Dermis blood vessel endothelial cell (primary cell): Measurements from ENCODE around the gene POLR2L. TPM values are rescaled to one million over a fixed set of nuclear protein-coding genes. Genes with fewer than 3 reads are reported as not detected.

Source experiments
- DNase-seq: peaks from one replicate; pipeline ENCODE4 v3.0.0; 2010
- total RNA-seq: library from RNA; depleted of rRNA; stranded (reverse); fragments of >200 nt; gene quantifications from 2 replicates; pipeline ENCODE4 v1.2.3, GENCODE V29; 2014

The POLR2L gene
- total RNA-seq, 1 donor from 2014 or later = 81.9 TPM

DNA sequence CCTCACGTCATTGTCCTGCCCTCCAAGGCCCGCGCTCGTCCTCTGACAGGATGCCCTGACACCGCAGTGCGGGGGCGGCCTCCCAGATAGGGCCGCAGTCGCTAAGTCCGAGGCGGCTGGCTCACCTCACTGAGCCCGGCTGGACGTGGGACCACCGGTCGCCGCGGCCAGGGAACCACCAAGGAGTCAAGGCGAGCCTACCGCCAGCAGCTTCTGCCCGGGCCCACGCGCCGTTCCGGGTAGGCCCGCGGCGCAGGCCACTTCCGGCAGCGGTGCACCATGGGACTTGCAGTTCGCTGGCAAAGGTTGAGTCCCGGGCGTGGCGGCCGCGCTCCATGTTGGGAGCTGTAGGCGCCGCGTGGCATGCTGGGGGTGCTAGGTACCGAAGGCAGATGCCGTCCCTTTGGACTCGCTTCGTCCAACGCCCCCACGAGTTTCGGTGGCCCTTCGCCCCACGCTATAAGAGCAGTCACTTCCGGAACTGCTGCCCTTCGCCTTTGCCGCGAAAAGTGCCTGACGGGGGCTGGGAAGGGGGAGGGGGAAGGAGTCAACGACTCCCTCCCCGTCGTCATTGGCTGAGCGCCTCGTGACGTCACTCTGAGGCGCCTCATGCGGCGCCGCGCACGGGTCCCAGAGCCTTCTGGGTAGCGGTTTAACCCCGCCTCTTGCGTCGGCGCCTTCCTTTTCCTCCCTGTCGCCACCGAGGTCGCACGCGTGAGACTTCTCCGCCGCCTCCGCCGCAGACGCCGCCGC is 32.9 kb downstream of the POLR2L start, which contains the start of gene RPLP2:
Gene RPLP2, plus strand, starts transcription at position 681 of the 753 bp plus-strand sequence. CDS start 268 bp downstream, outside the sequence.
- peak; percentile 98 for DNase-seq

DNA sequence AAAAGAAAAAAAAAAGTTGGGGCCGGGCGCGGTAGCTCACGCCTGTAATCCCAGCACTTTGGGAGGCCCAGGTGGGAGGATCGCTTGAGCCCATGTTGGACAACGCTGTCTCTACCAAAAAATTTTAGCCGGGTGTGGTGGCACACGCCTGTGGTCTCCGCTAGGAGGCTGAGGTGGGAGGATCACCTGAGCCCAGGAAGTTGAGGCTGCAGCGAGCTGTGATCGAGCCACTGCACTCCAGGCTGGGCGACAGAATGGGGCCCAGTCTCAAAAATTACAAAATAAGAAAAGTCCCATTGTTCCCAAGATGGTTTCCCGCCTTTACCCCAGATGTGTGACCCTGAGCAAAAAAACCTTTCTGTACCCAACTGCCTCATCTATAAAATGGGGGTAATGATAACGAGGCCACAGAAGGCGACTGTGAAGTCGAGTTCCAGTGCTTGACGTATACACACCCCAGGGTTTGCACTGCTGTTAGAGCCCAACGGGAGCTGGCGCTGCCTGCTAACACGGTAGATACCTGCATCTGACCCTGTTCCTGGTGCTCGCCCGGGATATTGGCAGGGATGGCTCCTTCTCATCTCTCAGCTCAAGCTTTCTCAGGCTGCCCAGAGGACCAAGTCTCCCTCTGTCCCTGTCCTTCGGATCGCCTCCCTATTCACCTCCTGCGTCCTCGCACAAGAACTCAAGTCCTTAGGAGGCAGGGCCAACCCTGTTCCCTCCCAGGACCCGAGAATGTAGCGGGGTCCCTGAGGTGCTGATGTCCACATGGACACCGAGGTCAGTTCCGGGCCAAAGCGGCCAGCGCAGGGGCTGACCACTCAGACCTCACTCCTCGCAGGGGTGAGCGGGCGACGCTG is 33.7 kb downstream of the POLR2L start:
- no peak for DNase-seq

- no peak for DNase-seq
Observed at GRCh38 chr11:804599-804964, 37.7 kb downstream of the POLR2L start.

GRCh38 chr11:803770-804598 is 38.3 kb downstream of the POLR2L start:
- no peak for DNase-seq

- no peak for DNase-seq
Observed at GRCh38 chr11:803467-803742, 38.9 kb downstream of the POLR2L start.

DNA sequence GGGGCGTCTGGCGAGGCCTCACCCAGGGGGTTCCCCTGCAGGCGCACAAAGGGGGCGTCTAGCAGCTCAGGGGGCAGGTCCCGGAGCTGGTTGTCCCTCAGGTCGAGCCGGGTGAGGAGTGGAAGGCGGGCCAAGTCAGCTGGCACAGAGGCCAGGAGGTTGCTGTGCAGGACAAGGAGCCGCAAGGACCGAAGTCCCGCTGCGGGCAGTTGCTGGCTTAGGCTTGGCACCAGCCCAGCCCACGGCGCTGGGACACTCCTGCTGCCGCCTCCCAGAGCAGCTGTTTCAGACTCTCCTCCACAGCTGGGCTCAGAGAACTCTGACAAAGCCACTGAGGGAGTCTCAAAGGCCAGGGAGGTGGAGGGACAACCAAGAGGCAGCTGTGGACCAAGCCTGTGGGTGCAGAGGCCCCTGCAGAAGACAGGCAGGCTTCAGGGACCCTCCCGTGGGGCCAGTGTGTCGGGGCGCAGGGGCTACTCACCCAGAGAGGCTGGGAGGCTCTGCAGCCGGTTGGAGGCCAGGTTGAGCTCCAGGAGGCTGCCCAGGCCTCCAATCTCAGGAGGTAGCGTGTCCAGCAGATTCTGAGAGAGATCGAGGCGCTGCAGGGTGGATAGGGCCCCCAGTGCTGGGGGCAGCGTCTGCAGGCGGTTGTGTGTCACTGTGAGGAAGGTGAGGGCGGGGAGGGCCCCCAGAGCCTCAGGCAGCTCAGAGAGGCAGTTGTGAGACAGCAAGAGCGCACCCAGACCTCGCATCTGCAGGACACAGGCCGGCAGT is 39.4 kb downstream of the POLR2L start:
- no peak for DNase-seq

- no peak for DNase-seq
Observed at GRCh38 chr11:802018-802617, 40.2 kb downstream of the POLR2L start.

DNA sequence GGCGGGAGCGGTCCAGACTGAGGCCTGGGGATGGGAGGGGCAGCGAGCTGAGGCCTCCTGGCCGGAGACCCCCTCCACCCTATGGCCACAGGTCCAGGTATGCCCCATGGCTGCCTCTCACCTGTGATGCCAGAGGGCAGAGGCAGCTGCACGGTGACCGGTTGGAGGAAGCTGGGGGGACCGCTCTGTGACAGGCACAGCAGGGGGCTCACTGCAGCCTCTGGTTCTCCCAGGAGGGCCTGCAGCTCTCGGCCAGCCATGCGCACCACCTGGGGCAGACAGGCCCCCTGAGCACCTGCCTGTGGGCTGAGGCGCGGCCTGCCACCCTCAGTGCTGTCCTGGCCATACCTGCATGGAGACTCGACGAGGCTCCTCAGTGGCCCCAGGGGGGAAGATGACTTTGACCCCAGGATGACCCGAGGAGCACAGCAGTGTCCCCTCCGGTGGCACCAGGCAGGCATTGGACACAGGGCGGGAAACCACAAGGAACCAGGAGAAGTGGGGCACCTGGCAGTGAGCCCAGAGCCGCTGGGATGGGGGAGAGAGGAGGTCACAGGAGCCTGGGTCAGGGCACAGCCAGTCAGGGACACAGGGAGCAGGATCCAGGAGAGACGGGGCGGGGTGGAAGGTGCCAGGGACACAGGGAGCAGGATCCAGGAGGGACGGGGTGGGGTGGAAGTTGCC is 41.1 kb downstream of the POLR2L start:
- no peak for DNase-seq

DNA sequence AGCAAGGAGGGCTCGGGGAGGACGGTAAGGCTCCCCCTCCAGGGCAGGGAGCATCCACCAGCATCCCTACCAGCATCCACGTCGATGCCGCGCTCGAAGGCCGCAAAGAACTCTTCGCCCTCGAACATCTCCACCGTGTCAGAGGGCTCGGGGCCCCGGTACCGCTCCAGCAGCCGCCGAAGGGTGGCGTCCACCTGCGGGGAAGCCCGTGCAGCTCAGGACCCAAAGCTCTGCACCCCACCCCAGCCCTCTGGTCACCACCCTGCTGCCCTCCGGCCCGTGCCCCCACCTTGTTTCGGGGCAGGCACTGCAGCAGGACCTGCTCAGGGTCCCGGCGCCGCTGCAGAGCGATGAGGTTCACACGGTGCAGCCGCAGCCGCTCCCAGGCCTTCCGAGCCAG is 41.9 kb downstream of the POLR2L start:
- DNase-seq = no peak

DNA sequence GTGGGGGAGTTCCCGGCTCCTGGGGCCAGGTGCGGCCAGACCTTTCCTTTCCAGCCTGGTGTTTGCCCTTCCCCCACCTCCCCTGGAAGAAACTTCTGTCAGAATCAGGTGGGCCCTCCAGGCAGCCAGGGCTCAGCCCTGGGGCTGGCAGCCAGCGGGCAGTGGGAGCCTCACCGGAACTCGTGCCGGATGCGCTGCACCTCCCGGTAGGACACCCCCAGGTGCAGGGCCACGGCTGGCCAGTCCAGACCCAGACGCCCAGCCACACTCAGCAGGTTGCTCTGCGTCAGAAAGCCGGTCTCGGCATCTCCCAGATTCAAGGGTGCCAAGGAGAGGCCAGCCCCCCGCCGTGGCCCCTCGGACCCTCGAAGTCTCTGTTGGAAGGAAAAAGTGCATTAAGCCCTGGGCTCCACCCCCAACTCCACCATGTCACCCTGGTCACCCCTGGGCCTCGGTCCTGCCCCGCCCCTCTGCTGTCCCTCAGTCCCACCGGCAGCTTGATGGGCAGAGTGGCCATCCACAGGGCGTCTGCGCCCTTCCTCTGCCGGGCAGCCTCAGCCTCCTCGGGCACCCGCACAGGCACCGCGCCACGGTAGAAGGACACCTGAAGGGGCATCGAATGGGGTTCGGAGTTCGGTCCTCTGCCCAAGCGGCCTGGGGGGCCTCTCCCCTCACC is 42.5 kb downstream of the POLR2L start:
- DNase-seq = no peak

DNA sequence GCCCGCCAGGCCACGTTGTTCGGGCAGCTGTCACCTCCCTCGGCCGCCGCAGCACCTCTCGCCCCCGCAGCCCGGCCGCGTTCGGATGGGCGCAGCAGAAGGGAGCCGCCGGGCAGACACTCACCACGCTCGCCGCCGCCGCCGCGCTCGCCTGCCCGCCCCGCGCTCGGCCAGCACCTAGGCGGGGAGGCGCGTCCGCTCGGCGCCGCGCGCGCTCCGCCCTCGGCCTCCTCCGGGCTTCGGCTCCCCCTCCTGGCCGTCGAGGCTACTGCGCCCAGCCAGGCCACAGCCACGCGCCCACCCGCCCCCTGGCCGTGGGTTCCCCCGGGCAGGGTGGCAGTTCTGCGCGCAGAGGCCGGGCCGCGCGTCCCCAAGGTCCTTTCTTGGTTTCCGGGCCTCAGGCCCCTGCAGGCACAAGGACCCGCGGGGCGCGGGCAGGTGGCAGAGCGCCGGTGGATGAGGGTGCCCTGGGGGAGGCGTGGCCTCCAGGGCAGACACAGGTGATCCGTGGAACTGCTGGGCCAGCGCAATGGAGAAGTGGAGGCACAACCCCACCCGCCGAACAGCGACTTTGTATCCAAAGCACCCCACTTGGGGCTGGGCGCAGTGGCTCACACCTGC is 44.1 kb downstream of the POLR2L start, which contains the start of gene SLC25A22:
Gene SLC25A22, minus strand, starts transcription at position 189 of the 621 bp plus-strand sequence. CDS start 3,275 bp downstream, outside the sequence.
- peak; percentile 88 for DNase-seq

- DNase-seq = peak; percentile 77
Observed at GRCh38 chr11:797296-798092, 44.8 kb downstream of the POLR2L start.

DNA sequence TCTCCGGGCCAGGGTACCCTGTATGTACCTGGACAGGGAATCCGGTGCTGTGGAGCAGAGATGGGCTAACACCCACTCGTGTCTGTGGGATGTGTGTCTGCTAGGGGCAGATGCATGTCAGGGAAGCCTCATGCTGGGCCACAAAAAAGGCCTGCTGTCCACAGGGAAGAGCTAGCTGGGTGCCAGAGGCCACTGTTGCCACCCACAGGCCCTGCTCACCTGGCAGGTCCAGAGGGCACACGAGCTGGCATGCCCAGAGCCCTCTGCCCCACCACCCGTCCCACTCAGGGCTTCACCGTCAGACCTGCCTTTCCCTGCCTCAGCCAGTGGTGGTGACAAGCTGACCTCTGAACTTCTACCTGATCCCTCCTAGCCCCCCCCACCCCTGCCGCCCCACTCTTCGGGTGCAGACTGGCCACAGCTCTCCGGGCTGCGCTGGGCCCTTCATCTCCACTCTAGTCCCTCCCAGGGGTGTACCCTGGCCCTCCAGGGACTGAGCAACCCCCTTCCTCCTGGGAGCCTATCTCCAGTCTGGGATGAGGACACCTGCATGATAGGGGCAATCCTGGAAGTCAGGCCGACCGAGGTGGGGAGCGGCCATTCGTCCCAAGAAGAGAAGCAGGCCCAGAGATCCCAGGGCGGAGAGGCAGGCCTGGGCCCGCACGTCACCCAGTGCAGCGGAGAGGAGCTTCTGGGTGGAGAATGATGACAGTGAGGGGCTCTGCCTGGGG is 45.6 kb downstream of the POLR2L start:
- no peak for DNase-seq

DNA sequence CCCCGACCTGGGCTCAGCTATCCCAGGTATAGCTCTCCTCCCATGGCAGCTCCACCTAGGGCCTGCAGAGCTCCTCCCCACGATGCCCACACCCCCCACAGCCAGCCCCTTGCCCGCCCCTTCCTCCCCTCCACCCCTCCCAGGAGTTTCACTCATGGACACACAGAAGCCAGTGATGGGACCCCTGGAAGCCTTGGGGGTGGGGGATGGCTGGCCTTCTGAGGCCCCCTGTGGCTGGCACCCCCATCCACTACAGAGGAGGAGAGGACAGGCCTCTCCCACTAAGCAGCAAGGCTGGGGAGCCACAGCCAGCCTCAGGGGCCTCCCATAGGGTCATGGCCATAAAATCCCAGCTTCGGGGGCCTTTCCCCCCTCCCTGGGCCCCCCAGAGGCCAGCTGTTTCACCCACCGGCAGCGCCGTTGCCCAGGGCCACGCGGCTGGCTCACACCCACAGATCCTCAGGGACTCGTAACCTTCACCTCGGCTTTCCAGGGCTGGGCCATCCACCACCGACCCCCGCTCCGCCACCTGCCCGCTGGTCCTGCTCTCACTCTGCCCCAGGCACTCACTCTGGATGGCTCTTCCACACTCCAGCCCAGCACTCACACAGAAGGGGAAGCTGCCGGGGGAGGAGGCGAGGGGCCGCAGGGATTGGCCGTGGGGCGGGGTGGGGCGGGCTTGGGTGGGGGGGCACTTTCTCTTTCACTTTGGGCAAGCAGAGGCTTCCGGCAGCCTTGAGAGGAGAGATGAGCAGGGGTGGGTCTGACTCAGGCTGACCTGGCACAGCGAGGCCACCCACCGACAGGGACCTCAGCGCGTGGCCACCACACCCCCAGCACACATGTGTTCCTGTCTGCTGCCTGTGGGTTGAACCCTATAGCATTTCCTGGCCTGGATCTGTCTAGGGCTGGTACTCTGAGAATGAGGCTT is 46.4 kb downstream of the POLR2L start:
- peak; percentile 74 for DNase-seq

GRCh38 chr11:794766-795633 is 47.3 kb downstream of the POLR2L start:
- no peak for DNase-seq
